Activated CD4-positive, alpha-beta memory T cell treated with anti-CD3 and anti-CD28 coated beads for 36 hours (primary cell): ENCODE measurements around the gene ATP2C2. TPM values are rescaled to one million over a fixed set of nuclear protein-coding genes. Genes with fewer than 3 reads are reported as not detected.

ENCODE experiments used
- CTCF ChIA-PET: fragments of 350-600 bp; sonication (Branson Sonifier 250); formaldehyde crosslinking; loops from one replicate; lab custom pipeline; 2021; ENCODE audit warnings: antibody characterized with exemption, inconsistent platforms; lab: Charles Lee
- POLR2A ChIA-PET: fragments of 350-600 bp; sonication (Branson Sonifier 250); formaldehyde crosslinking; loops from one replicate; lab custom pipeline; 2021; ENCODE audit warnings: antibody characterized with exemption; lab: Charles Lee
- DNase-seq: peaks from one replicate; pipeline ENCODE4 v3.0.0-alpha.2; 2020
- H3K27ac Mint-ChIP-seq: one replicate; pipeline ENCODE4 v1.8.0; 2021; ENCODE audit warnings: mixed read lengths
- H3K27me3 Mint-ChIP-seq: one replicate; pipeline ENCODE4 v1.8.0; 2021; ENCODE audit warnings: mixed read lengths
- H3K36me3 Mint-ChIP-seq: one replicate; pipeline ENCODE4 v1.8.0; 2021; ENCODE audit warnings: mixed read lengths
- H3K4me1 Mint-ChIP-seq: one replicate; pipeline ENCODE4 v1.8.0; 2021; ENCODE audit warnings: low read depth, mixed read lengths
- H3K4me3 Mint-ChIP-seq: one replicate; pipeline ENCODE4 v1.8.0; 2021; ENCODE audit warnings: mild to moderate bottlenecking, mixed read lengths
- H3K9me3 Mint-ChIP-seq: one replicate; pipeline ENCODE4 v1.8.0; 2021; ENCODE audit warnings: mixed read lengths
- intact Hi-C: fragments of 100-400 bp; cut with micrococcal nuclease; formaldehyde crosslinking; loops from one replicate; pipeline ENCODE4 v1.15.1; 2023
- total RNA-seq, 2 experiments: library from RNA; stranded (reverse); gene quantifications; one replicate each; pipeline ENCODE4 v1.2.3, GENCODE V29; 2021

Gene ATP2C2
- total RNA-seq, 2 experiments from 2014 or later: not detected

GRCh38 chr16:84484579-84485254 is 116.4 kb downstream of the ATP2C2 start:
- intact Hi-C loops: no loop called here
- H3K4me3 Mint-ChIP-seq: no peak overlapping the region
- H3K4me1 Mint-ChIP-seq: no peaks in the 10 kb centered on the region
- no peak overlapping the region for H3K27ac Mint-ChIP-seq
- ChIA-PET CTCF (interaction anchor here (1.2 to 5.0 kb wide), 3 partner anchors 10 to 208 kb away, joined by 5 to 28 read pairs (median 5); no protein-coding TSS in a partner anchor), POLR2A (no interaction called here)
- peaks cover 2% of the 10 kb centered on the region for H3K36me3 Mint-ChIP-seq
- H3K9me3 Mint-ChIP-seq: no peaks in the 10 kb centered on the region
- peak; percentile 23 for DNase-seq
- no peaks in the 10 kb centered on the region for H3K27me3 Mint-ChIP-seq

- Mint-ChIP-seq H3K27me3 (no peaks in the 10 kb centered on the region), H3K36me3 (peaks cover 6% of the 10 kb centered on the region), H3K27ac (no peak overlapping the region), H3K4me1 (no peaks in the 10 kb centered on the region), H3K4me3 (no peak overlapping the region), H3K9me3 (no peaks in the 10 kb centered on the region)
- intact Hi-C loops: no loop called here
- ChIA-PET POLR2A (interaction anchor here (0.6 kb wide), 1 partner anchor 11 kb away, joined by 3 read pairs; no protein-coding TSS in a partner anchor), CTCF (interaction anchor here (1.5 to 5.0 kb wide), 2 partner anchors 208 to 210 kb away, joined by 3 to 28 read pairs; no protein-coding TSS in a partner anchor)
- DNase-seq: no peak
Measured at GRCh38 chr16:84485255-84486010, 117.1 kb downstream of the ATP2C2 start.

DNA sequence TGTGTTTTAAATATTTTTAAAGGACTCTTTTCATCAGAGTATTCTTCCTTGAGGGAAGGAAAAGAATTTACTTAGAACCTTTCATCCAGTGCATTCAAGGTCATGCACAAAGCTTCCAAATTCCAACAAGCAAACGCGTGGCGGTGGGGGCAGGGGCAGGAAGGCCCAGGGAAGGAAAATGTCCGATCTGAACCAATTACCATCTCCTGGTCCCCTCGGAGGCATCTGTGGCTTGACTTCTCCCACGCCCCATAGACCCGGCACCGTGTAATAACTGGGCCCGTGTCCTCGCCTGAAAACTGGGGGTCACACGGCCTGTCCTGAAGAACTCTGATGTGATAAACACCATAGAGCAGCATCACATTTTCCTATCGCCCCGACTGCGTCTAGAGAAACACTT is 117.8 kb downstream of the ATP2C2 start:
- intact Hi-C loops: no loop called here
- Mint-ChIP-seq H3K27ac (no peak overlapping the region), H3K9me3 (no peaks in the 10 kb centered on the region), H3K4me1 (no peaks in the 10 kb centered on the region), H3K27me3 (no peaks in the 10 kb centered on the region), H3K36me3 (peaks cover 10% of the 10 kb centered on the region), H3K4me3 (no peak overlapping the region)
- POLR2A ChIA-PET: no interaction called here
- no peak for DNase-seq
- CTCF ChIA-PET: interaction anchor here (1.2 to 1.5 kb wide), 2 partner anchors 209 to 210 kb away, joined by 3 read pairs; no protein-coding TSS in a partner anchor

GRCh38 chr16:84486551-84487235 is 118.4 kb downstream of the ATP2C2 start:
- H3K9me3 Mint-ChIP-seq: no peaks in the 10 kb centered on the region
- H3K27ac Mint-ChIP-seq: no peak overlapping the region
- no peaks in the 10 kb centered on the region for H3K27me3 Mint-ChIP-seq
- peaks cover 12% of the 10 kb centered on the region for H3K36me3 Mint-ChIP-seq
- H3K4me1 Mint-ChIP-seq: no peaks in the 10 kb centered on the region
- intact Hi-C loops: no loop called here
- CTCF ChIA-PET: interaction anchor here (1.2 to 1.5 kb wide), 2 partner anchors 210 to 211 kb away, joined by 3 read pairs; no protein-coding TSS in a partner anchor
- no peak for DNase-seq
- POLR2A ChIA-PET: no interaction called here
- no peak overlapping the region for H3K4me3 Mint-ChIP-seq

- peaks cover 12% of the 10 kb centered on the region for H3K36me3 Mint-ChIP-seq
Measured at GRCh38 chr16:84487358-84487757, 119.0 kb downstream of the ATP2C2 start.

DNA sequence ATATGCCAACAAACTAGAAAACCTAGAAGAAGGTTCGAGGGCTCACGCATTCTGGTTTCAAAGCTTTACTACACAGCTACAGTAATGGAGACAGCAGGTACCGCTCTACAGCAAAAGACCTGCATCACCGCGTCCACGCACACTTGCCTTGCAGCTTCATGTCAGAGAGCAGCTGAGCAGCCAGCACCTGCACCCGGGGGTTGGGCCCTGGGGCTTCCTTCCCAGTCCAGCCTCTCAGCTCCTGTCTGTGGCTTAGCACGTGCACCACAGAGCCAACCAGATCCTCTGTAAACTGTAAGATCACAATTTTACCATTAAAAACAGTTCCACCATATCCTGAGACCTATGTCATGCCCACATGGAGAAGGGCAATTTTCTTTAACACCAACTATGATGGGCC is 120.8 kb downstream of the ATP2C2 start:
- no peaks in the 10 kb centered on the region for H3K4me1 Mint-ChIP-seq
- CTCF ChIA-PET: interaction anchor here (1.3 to 1.8 kb wide), 3 partner anchors 10 to 212 kb away, joined by 3 to 6 read pairs (median 3); no protein-coding TSS in a partner anchor
- no peaks in the 10 kb centered on the region for H3K27me3 Mint-ChIP-seq

More at GRCh38 chr16:84487358-84487757, 119.0 kb downstream of the ATP2C2 start:
- Mint-ChIP-seq H3K4me1 (no peaks in the 10 kb centered on the region), H3K27me3 (no peaks in the 10 kb centered on the region), H3K4me3 (no peak overlapping the region), H3K9me3 (no peaks in the 10 kb centered on the region), H3K27ac (no peak overlapping the region)
- DNase-seq: no peak
- ChIA-PET POLR2A (no interaction called here), CTCF (interaction anchor here (1.6 kb wide), 1 partner anchor 210 kb away, joined by 7 read pairs; no protein-coding TSS in a partner anchor)
- intact Hi-C loops: no loop called here

GRCh38 chr16:84495506-84495905 is 127.2 kb downstream of the ATP2C2 start:
- peaks cover 48% of the 10 kb centered on the region for H3K36me3 Mint-ChIP-seq
- POLR2A ChIA-PET: no interaction called here
- H3K9me3 Mint-ChIP-seq: peaks cover 13% of the 10 kb centered on the region
- H3K4me3 Mint-ChIP-seq: no peak overlapping the region
- intact Hi-C loops: no loop called here
- DNase-seq: no peak
- H3K4me1 Mint-ChIP-seq: no peaks in the 10 kb centered on the region
- no peaks in the 10 kb centered on the region for H3K27me3 Mint-ChIP-seq
- H3K27ac Mint-ChIP-seq: no peak overlapping the region
- CTCF ChIA-PET: interaction anchor here (1.8 kb wide), 1 partner anchor 11 kb away, joined by 9 read pairs; no protein-coding TSS in a partner anchor

More for the DNA sequence above, 120.8 kb downstream of the ATP2C2 start:
- Mint-ChIP-seq H3K4me3 (no peak overlapping the region), H3K9me3 (peaks cover 9% of the 10 kb centered on the region), H3K27ac (no peak overlapping the region), H3K36me3 (peaks cover 22% of the 10 kb centered on the region)
- DNase-seq: no peak
- intact Hi-C loops: no loop called here
- POLR2A ChIA-PET: no interaction called here

GRCh38 chr16:84496991-84497390 is 128.7 kb downstream of the ATP2C2 start:
- H3K9me3 Mint-ChIP-seq: peaks cover 13% of the 10 kb centered on the region
- H3K27ac Mint-ChIP-seq: no peak overlapping the region
- no peak overlapping the region for H3K4me3 Mint-ChIP-seq
- POLR2A ChIA-PET: interaction anchor here (0.6 kb wide), 1 partner anchor 12 kb away, joined by 3 read pairs; no protein-coding TSS in a partner anchor
- CTCF ChIA-PET: interaction anchor here (0.7 to 1.8 kb wide), 2 partner anchors 10 to 221 kb away, joined by 3 to 9 read pairs; no protein-coding TSS in a partner anchor
- no peaks in the 10 kb centered on the region for H3K4me1 Mint-ChIP-seq
- no peaks in the 10 kb centered on the region for H3K27me3 Mint-ChIP-seq
- no peak for DNase-seq
- intact Hi-C loops: no loop called here
- H3K36me3 Mint-ChIP-seq: peaks cover 42% of the 10 kb centered on the region

DNA sequence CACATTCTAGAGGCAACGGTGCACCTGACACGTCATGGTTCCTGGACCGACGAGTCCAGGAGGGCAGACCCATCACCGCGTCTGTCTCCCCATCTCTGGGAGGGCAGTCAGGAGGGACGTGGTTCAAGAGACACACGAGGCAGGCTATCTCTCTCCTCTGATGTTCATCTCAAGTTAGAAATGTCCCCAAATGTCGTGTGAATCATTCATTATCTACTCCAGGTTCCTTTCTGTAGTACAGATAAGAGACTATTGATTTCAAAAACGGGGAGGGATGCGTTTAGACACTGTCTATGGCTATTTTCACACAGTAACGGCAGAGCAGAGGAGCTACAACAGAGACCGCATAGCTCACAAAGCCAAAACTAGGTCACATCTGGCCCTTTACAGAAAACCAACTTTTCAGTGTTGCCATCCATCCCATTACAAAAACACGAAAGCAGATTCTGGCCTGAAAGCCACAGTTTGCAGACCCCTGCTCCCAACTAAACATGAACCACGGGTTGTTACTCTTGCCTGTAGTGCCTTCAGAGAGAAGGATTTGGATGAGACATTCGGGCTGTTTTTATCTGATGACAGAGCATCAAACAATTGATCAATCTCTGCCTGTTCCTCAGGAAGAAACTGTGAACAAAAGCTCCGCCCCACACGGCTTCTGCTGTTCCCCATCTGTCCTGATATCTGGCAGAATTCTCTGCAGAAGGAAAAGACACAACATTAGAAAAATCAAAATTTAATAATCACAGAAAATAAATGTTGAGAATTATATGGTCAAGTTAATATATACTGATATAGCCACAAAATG is 129.3 kb downstream of the ATP2C2 start:
- no peaks in the 10 kb centered on the region for H3K27me3 Mint-ChIP-seq
- POLR2A ChIA-PET: no interaction called here
- CTCF ChIA-PET: interaction anchor here (0.9 to 1.8 kb wide), 3 partner anchors 9 to 13 kb away, joined by 3 to 9 read pairs (median 4); no protein-coding TSS in a partner anchor
- H3K4me3 Mint-ChIP-seq: no peak overlapping the region
- peaks cover 42% of the 10 kb centered on the region for H3K36me3 Mint-ChIP-seq
- peaks cover 1% of the 10 kb centered on the region for H3K4me1 Mint-ChIP-seq
- H3K9me3 Mint-ChIP-seq: peaks cover 13% of the 10 kb centered on the region
- no peak overlapping the region for H3K27ac Mint-ChIP-seq
- DNase-seq: no peak
- intact Hi-C loops: no loop called here

- Mint-ChIP-seq H3K36me3 (peaks cover 38% of the 10 kb centered on the region), H3K27me3 (no peaks in the 10 kb centered on the region), H3K9me3 (peaks cover 8% of the 10 kb centered on the region), H3K27ac (no peak overlapping the region), H3K4me1 (peaks cover 3% of the 10 kb centered on the region), H3K4me3 (no peak overlapping the region)
- intact Hi-C loops: no loop called here
- POLR2A ChIA-PET: no interaction called here
- DNase-seq: no peak
- CTCF ChIA-PET: interaction anchor here (0.9 to 1.3 kb wide), 2 partner anchors 8 to 12 kb away, joined by 3 to 4 read pairs; no protein-coding TSS in a partner anchor
Measured at GRCh38 chr16:84498223-84498610, 129.9 kb downstream of the ATP2C2 start.
